ENCODE results near the gene CAMSAP1.

CAMSAP1 gene

DNA sequence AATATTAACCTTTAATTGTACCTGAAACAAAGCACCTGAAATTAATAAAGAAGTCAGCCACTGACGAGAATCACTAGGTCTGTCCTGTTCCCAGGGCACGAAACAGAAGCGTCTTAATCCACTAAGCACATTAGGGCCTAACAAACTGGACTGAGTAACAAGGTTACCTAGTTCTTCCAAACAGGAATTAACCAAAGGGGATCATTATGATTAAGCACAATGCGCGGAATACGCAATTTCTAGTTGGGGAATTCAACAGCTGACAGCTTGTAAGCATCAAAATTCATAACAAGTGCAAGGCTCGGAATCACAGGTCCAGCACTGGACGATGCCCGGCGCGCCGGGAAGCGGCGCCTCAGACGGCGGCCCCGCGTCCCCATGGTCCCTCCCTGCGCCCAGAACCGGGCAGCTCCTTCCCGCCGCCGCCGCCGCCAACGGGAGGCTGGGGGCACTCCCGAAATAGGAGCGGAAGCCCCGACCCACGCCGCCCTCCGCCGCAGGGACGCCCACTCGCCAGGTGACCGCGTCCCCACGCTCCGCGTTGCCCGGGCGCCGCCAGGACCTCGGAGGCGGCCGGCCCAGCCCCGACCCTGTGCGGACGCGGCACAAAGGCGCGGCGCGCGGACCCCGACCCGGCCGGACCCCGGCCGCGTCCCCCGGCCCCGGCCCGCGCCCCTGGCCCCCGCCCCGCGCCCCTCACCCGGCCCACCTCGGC is 898 bp downstream of the CAMSAP1 start:
- no peaks in the 10 kb centered on the region for H3K27me3 ChIP-seq (ENCODE audit: insufficient read depth, low read length)
- no peak overlapping the region for H2AFZ ChIP-seq (ENCODE audit: low read depth, low read length)
- peaks cover 26% of the 10 kb centered on the region for H3K36me3 ChIP-seq (ENCODE audit: insufficient read depth, low read length)
- peaks cover 16% of the 10 kb centered on the region for H3K9me3 ChIP-seq (ENCODE audit: low read length)
- H3K4me1 ChIP-seq (ENCODE audit: insufficient read depth, low read length), result peaks cover 28% of the 10 kb centered on the region
- H3K4me3 ChIP-seq (ENCODE audit: low read length), result peak overlapping the region; percentile 99

DNA sequence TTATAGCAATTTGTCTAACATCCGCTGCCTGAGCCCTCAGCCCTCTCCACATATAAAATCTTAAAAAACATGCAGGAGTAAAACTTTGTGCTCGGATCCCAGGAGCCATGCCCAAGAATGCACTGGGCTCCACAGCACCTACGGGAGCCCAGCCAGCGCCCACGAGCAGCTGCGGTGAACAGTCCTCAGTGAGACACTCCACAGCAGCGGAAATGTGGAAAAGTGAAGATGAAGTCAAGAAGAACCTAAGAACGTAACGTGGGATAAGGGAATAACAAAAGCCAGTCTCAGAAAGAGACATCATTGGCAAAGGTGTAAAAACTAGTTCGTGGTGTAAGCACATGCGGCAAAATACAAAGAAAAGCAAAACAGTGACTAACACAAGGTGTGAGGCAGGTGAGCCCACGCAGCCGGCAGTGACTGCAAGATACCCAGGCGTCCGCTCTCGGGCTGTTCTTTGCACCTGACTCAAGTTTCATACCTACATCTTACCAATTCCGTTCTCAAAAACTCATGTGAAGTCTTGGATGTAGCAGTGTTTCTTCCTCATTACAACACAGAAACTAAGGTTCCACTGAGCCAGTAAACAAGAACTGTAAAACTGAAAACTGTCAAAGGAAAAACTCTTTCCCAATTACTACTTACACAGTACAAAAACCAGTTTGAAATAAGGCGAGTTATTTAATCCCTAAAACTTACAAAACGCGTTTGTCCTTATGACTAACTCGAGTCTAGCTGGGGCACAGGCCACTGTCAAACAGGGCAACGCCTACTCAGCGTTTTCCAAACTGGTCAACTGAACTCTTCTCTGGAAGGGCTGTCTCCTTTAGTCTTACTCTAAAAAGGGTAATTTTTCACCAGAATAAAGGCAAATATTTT is 1.7 kb downstream of the CAMSAP1 start:
- peak overlapping the region; percentile 99 for H3K4me3 ChIP-seq (ENCODE audit: low read length)

DNA sequence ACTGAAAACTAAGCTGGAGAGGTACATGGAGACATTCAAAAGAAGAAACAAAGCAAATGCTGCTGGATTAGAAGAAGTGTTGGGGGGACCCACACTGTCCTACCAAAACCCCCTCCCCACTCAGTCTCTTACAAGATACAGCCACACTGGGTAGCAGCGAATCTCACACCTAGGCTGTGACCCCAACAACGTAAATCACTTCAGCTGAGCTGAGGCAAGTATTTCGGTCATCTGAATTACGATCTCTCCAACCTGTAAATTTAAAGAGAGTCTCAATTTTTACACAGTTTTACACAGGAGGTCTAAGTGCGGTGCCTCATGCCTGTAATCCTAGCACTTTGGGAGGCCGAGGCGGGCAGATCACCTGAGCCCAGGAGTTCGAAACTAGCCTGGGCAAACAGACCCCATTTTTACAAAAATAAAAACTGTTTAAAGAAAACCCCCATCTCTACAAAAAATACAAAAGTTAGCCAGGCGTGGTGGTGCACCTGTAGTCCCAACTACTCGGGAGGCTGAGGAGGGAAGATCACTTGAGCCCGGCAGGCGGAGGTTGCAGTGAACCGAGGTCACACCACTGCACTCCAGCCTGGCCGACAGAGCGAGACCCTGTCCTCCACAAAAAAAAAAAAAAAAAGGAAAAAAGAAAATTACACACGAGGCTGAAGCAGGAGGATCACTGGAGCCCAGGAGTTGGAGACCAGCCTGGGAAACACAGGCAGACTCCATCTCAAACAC is 3.4 kb downstream of the CAMSAP1 start:
- no peak overlapping the region for H3K4me3 ChIP-seq (ENCODE audit: low read length)
- peaks cover 27% of the 10 kb centered on the region for H3K9me3 ChIP-seq (ENCODE audit: low read length)
- H3K27me3 ChIP-seq (ENCODE audit: insufficient read depth, low read length), result no peaks in the 10 kb centered on the region
- H3K36me3 ChIP-seq (ENCODE audit: insufficient read depth, low read length), result peaks cover 11% of the 10 kb centered on the region
- peaks cover 27% of the 10 kb centered on the region for H3K4me1 ChIP-seq (ENCODE audit: insufficient read depth, low read length)
- H2AFZ ChIP-seq (ENCODE audit: low read depth, low read length), result no peak overlapping the region

More for the DNA sequence above, 1.7 kb downstream of the CAMSAP1 start:
- Histone ChIP-seq H2AFZ (ENCODE audit: low read depth, low read length) (no peak overlapping the region), H3K36me3 (ENCODE audit: insufficient read depth, low read length) (peaks cover 22% of the 10 kb centered on the region), H3K27me3 (ENCODE audit: insufficient read depth, low read length) (no peaks in the 10 kb centered on the region), H3K4me1 (ENCODE audit: insufficient read depth, low read length) (peaks cover 28% of the 10 kb centered on the region), H3K9me3 (ENCODE audit: low read length) (peaks cover 19% of the 10 kb centered on the region)

DNA sequence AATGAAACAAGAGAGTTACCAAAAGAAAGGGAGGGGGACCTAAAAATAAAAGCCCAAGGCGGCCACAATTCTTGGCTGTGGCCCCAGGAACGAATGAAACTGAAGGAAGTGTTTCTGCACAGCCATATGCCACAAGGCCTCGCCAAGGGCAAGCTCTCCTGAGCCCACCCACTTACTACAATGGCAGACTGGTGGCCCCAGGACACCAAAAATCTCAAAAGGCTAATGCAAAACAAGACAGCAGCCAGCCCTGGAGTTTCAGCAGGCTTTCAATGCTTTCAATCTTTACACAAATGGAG is 4.0 kb downstream of the CAMSAP1 start:
- no peak overlapping the region for H3K4me3 ChIP-seq (ENCODE audit: low read length)
- no peak overlapping the region for H2AFZ ChIP-seq (ENCODE audit: low read depth, low read length)
- peaks cover 28% of the 10 kb centered on the region for H3K9me3 ChIP-seq (ENCODE audit: low read length)
- H3K36me3 ChIP-seq (ENCODE audit: insufficient read depth, low read length), result peaks cover 11% of the 10 kb centered on the region
- H3K4me1 ChIP-seq (ENCODE audit: insufficient read depth, low read length), result peaks cover 21% of the 10 kb centered on the region
- H3K27me3 ChIP-seq (ENCODE audit: insufficient read depth, low read length), result no peaks in the 10 kb centered on the region

DNA sequence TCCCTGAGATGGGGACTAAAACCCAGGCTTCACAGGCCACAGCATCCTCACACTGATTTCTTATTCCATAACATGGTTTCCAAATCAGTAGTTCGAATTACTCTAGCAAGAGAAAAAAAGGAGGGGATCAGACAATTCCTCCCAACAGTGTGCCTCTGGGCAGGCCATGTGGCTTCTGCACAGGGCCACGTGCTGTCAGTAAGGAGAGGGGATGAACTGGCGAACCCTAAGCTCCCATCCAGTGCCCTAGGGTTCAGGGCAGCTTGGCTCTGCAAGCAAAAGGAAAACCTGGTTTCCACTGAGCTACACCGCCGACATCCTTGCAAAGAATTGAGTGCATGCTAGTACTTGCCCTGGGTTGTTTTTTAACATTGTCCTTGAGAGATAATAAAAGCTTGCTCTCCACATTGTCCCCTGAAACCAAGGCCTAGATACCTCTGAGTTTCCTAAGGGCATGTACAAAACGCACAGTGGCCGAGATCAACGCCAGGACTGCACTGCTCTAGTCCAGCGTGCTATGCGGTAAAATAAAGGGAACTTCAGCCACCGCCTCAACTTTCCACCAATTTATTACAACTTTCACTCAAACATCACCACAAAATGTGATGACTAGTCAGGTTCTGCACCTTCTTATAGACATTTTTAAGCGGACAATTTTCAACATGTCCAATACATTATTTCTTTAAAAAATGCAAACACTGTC is 4.5 kb downstream of the CAMSAP1 start:
- H3K9me3 ChIP-seq (ENCODE audit: low read length), result peaks cover 32% of the 10 kb centered on the region
- H3K4me1 ChIP-seq (ENCODE audit: insufficient read depth, low read length), result peaks cover 18% of the 10 kb centered on the region
- H3K36me3 ChIP-seq (ENCODE audit: insufficient read depth, low read length), result peaks cover 11% of the 10 kb centered on the region
- no peak overlapping the region for H3K4me3 ChIP-seq (ENCODE audit: low read length)
- H2AFZ ChIP-seq (ENCODE audit: low read depth, low read length), result no peak overlapping the region
- H3K27me3 ChIP-seq (ENCODE audit: insufficient read depth, low read length), result no peaks in the 10 kb centered on the region

DNA sequence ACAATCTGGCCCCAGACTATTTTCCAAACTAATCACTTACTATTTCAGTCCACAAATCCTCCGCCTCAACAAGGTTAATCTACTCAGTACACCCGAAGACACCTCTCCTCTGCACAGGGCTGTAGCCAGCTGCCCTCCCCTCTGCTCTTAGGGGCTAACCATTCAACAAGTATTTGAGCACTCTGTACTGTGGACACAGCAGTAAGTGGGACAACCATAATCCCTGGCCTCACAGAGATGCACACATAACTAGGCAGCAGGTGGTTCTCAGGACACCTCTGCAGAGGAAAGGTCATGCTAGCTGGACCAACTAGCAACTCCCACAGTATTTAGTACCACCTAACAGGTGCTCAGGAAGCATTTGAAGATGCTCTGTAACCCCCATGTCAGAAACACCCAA is 5.5 kb downstream of the CAMSAP1 start:
- peaks cover 18% of the 10 kb centered on the region for H3K4me1 ChIP-seq (ENCODE audit: insufficient read depth, low read length)
- no peak overlapping the region for H2AFZ ChIP-seq (ENCODE audit: low read depth, low read length)
- peaks cover 40% of the 10 kb centered on the region for H3K9me3 ChIP-seq (ENCODE audit: low read length)
- H3K4me3 ChIP-seq (ENCODE audit: low read length), result no peak overlapping the region
- H3K27me3 ChIP-seq (ENCODE audit: insufficient read depth, low read length), result no peaks in the 10 kb centered on the region
- peaks cover 11% of the 10 kb centered on the region for H3K36me3 ChIP-seq (ENCODE audit: insufficient read depth, low read length)

DNA sequence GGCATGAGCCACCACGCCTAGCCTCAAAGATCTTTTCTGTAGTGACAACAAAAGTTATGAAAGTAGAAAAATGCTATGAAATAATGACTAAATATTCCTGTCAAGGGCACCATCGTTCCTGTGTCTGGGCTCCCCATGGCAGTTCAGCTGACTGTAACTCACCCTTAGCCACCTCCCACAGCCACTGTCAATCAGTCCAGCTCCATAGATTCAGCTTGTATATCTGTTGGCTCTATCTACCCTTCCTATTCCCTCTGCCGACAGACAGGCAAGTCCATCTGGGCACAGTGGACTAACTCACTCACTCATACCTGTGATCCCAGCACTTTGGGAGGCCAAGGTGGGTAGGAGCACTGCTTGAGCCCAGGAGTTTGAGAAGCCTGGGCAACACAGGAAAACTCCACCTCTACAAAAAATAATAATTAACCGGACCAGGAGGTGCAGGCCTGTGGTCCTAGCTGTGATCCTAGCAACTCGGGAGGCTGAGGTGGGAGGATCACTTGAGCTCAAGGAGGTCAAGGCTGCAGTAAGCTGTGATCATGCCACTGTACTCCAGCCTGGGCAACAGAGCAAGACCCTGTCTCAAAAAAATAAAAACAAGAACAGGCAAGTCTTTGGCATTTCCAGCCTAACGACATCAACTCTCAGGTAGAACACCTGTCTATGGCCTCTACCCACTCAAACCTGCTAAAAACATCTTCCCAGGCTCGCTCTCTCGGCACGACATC is 6.2 kb downstream of the CAMSAP1 start:
- peaks cover 11% of the 10 kb centered on the region for H3K36me3 ChIP-seq (ENCODE audit: insufficient read depth, low read length)
- peaks cover 42% of the 10 kb centered on the region for H3K9me3 ChIP-seq (ENCODE audit: low read length)
- H3K4me1 ChIP-seq (ENCODE audit: insufficient read depth, low read length), result peaks cover 18% of the 10 kb centered on the region
- no peak overlapping the region for H2AFZ ChIP-seq (ENCODE audit: low read depth, low read length)
- no peak overlapping the region for H3K4me3 ChIP-seq (ENCODE audit: low read length)
- H3K27me3 ChIP-seq (ENCODE audit: insufficient read depth, low read length), result no peaks in the 10 kb centered on the region

DNA sequence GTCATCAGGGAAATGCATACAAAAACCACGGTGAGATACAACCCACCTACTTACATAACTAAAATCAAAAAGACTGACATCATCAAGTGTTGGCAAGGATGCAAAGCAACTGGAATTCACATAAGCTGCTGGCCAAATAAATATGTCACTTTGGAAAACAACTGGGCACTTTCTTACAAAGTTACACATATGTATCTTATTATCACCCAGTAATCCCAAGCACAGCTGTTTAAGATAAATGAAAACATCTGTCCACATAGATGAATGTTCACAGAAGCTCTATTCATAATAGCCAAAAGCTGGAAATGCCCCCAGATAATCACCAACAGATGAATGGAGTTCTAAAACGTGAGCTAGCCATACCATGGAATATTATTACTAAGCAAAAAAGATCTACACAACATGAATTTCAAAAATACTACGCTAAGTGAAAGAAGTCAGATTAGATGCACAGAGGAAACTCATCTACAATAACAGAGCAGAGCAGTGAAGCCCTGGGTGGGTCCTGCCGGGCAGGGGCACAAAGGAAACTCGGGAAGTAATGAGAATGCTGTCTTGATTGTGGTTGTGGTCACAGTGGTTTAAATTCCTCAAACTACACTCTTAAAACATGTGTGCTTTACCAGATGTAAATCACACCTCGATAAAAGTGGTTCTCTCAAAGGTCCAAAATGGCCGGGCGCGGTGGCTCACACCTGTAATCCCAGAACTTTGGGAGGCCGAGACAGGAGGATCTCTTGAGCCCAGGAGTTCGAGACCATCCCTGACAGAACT is 8.5 kb downstream of the CAMSAP1 start:
- H3K36me3 ChIP-seq (ENCODE audit: insufficient read depth, low read length), result peaks cover 10% of the 10 kb centered on the region
- H3K27me3 ChIP-seq (ENCODE audit: insufficient read depth, low read length), result no peaks in the 10 kb centered on the region
- peaks cover 6% of the 10 kb centered on the region for H3K4me1 ChIP-seq (ENCODE audit: insufficient read depth, low read length)
- no peak overlapping the region for H2AFZ ChIP-seq (ENCODE audit: low read depth, low read length)
- H3K4me3 ChIP-seq (ENCODE audit: low read length), result no peak overlapping the region
- H3K9me3 ChIP-seq (ENCODE audit: low read length), result peaks cover 52% of the 10 kb centered on the region

DNA sequence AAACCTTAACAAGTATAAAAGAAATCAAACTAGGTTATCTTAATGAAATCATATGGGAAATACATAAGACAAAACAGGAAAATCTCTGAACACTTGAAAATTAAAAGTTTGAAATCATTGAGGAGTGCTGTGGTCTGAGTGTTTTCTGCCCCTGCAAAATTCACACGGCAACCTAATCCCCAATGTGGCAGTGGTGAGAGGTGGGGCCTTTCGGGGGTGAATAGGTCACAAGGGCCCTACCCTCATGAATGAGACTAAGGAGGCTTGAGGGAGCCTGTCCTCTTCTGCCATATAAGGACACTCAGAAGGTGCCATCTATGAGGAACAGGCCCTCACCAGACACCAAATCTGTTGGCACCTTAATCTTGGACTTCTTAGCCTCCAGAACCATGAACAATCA is 10.7 kb downstream of the CAMSAP1 start:
- no peaks in the 10 kb centered on the region for H3K27me3 ChIP-seq (ENCODE audit: insufficient read depth, low read length)
- peaks cover 4% of the 10 kb centered on the region for H3K36me3 ChIP-seq (ENCODE audit: insufficient read depth, low read length)
- no peak overlapping the region for H2AFZ ChIP-seq (ENCODE audit: low read depth, low read length)
- H3K4me1 ChIP-seq (ENCODE audit: insufficient read depth, low read length), result no peaks in the 10 kb centered on the region
- no peak overlapping the region for H3K4me3 ChIP-seq (ENCODE audit: low read length)
- H3K9me3 ChIP-seq (ENCODE audit: low read length), result peaks cover 42% of the 10 kb centered on the region

DNA sequence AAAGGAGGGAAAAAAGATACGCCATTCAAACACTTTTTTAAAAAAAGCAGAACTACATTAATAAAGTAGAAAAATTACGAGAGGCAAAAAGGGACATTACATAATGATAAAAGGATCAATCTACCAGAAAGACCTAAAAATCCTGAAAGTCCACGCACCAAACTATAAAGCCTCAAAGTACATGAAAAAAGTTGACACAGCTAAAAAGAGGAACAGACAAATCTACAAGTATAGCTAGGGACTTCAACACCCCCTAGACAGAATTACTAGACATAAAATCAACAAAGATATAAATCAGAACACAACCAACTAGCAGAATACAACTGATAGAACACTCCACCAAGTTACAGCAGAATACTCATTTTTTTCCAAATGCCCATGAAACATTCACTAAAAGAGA is 11.1 kb downstream of the CAMSAP1 start:
- Histone ChIP-seq H3K27me3 (ENCODE audit: insufficient read depth, low read length) (no peaks in the 10 kb centered on the region), H3K36me3 (ENCODE audit: insufficient read depth, low read length) (peaks cover 4% of the 10 kb centered on the region), H3K4me3 (ENCODE audit: low read length) (no peak overlapping the region), H2AFZ (ENCODE audit: low read depth, low read length) (no peak overlapping the region), H3K4me1 (ENCODE audit: insufficient read depth, low read length) (peaks cover 3% of the 10 kb centered on the region), H3K9me3 (ENCODE audit: low read length) (peaks cover 38% of the 10 kb centered on the region)

DNA sequence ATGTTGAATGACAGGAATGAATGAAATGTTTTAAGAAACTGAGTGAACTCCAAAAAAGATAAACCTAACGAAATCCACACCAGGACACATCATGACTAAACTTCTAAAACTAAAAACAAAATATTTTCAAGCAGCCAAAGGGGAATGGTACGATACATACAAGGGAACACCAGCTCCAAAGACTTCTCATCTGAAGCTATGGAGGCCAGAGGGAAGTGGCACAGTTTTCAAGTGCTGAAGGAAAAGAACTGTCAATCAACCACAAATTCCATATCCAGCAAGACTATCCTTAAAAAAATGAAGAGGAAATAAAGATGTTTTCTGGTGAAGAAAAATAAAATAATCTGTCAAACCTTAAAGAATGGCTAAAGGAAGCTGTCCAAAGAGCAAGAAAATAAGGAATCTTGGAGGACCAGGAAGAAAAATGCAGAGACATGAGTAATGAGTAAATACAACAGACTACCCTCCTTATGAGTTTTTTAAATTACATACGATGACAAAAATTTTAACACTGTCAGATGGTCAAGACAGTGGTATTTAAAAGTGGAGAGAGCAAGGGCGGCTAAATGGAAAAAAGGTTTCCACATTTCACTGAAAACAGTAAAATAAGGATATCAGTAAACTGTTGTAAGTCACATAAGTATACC is 12.0 kb downstream of the CAMSAP1 start:
- Histone ChIP-seq H3K9me3 (ENCODE audit: low read length) (peaks cover 35% of the 10 kb centered on the region), H3K4me3 (ENCODE audit: low read length) (no peak overlapping the region), H3K27me3 (ENCODE audit: insufficient read depth, low read length) (no peaks in the 10 kb centered on the region), H2AFZ (ENCODE audit: low read depth, low read length) (no peak overlapping the region), H3K36me3 (ENCODE audit: insufficient read depth, low read length) (no peaks in the 10 kb centered on the region), H3K4me1 (ENCODE audit: insufficient read depth, low read length) (peaks cover 6% of the 10 kb centered on the region)

Data from neuron (in vitro differentiated cells).